Left lung (tissue), 14 donors: ENCODE results near the gene FGD2. TPM values are rescaled to one million over a fixed set of nuclear protein-coding genes. Genes with fewer than 3 reads are reported as not detected.

Experiments
- ATAC-seq: fragments of 200-7000 bp; cut with Tn5 transposase; one replicate; pipeline ENCODE4 v1.9.1; 2020; ENCODE audit warnings: moderate library complexity
- DNase-seq, 4 donors: peaks; one replicate each; pipeline ENCODE4 v3.0.0-alpha.2; 2013 to 2020
- H3K27ac ChIP-seq, 2 donors: fragments of 200-600 bp; sonication (generic) in 1 of 2; one replicate each; pipeline versions ENCODE4 v1.5.0 to v1.8.0; 2020 to 2021
- H3K27me3 ChIP-seq, 2 donors: fragments of 200-600 bp; sonication (generic) in 1 of 2; one replicate each; pipeline versions ENCODE4 v1.5.0 to v1.8.0; 2020 to 2021
- H3K36me3 ChIP-seq, 2 donors: fragments of 200-600 bp; sonication (generic) in 1 of 2; one replicate each; pipeline versions ENCODE4 v1.5.0 to v1.8.0; 2020 to 2021
- H3K4me1 ChIP-seq, 2 donors: fragments of 200-600 bp; one replicate each; pipeline ENCODE4 v1.8.0; 2021
- H3K4me3 ChIP-seq, 2 donors: fragments of 200-600 bp; sonication (generic) in 1 of 2; one replicate each; pipeline versions ENCODE4 v1.5.0 to v1.8.0; 2020 to 2021; ENCODE audit warnings: mild to moderate bottlenecking in 1 of 2
- H3K9me3 ChIP-seq, 2 donors: fragments of 200-600 bp; sonication (generic) in 1 of 2; one replicate each; pipeline versions ENCODE4 v1.5.0 to v1.8.0; 2020 to 2021
- CTCF ChIP-seq, 2 donors: fragments of 200-600 bp; sonication (generic) in 1 of 2; IDR thresholded peaks; one replicate each; pipeline versions ENCODE4 v1.5.0 to v1.8.0; 2021; ENCODE audit warnings: antibody characterized with exemption in 2 of 2
- intact Hi-C, 2 donors: fragments of 100-400 bp; cut with DNase I; formaldehyde crosslinking; loops; one replicate each; pipeline versions ENCODE4 v1.11.2 to v1.14.2; 2022
- long read RNA-seq, 12 donors: library from polyadenylated mRNA in 2 of 12; unstranded in 2 of 12; transcript quantifications; one replicate each; pipeline ENCODE4 v2.0.0 and lab custom pipeline, GENCODE V29; 2019 to 2026
- polyA plus RNA-seq, 6 donors: library from polyadenylated mRNA; unstranded; fragments of 120-200 nt; gene quantifications; one replicate each; pipeline ENCODE4 v1.2.1, GENCODE V29; 2013; ENCODE audit not compliant: insufficient read length in 6 of 6
- total RNA-seq, 2 donors: library from RNA; stranded (reverse); fragmentation: NEBNext Ultra II Directional; extraction: Animal tissue kit (Norgen Biotek cat#: 25700); gene quantifications; one replicate each; pipeline ENCODE4 v1.2.1, GENCODE V29; 2021
- donor health status: DM: no; HTN: yes; CAD: no.
- donor health status: DM: no; HTN: no; CAD: no.

Gene FGD2
- total RNA-seq, result 10 to 100 TPM; 24.7 to 60.3 TPM
- 1 to 10 TPM; 3.9 to 5.2 (median 4.5) TPM for polyA plus RNA-seq
- long read RNA-seq, donor 1, partial matches to known transcripts, result 0 of 2 reads
- long read RNA-seq, donor 1, other reads (novel, unspliced or antisense), result 0 of 2 reads
- long read RNA-seq, donor 2, result 0 reads
- long read RNA-seq, donor 3, partial matches to known transcripts, result 0 of 1 reads
- long read RNA-seq, donor 3, other reads (novel, unspliced or antisense), result 0 of 1 reads
- long read RNA-seq, donor 4, partial matches to known transcripts, result 1 of 7 reads
- long read RNA-seq, donor 4, other reads (novel, unspliced or antisense), result 2 of 7 reads
- long read RNA-seq, donor 5, result 0 reads
- long read RNA-seq, donor 6, result 0 reads
- long read RNA-seq, donor 7, result 0 reads
- long read RNA-seq, donor 8, result 0 reads
- long read RNA-seq, donor 9, result 0 reads
- long read RNA-seq, donor 10, transcript FGD2-203 (4 exons, 866 nt), result major isoform, 7 of 16 reads
- long read RNA-seq, donor 10, partial matches to known transcripts, result 0 of 16 reads
- long read RNA-seq, donor 10, other reads (novel, unspliced or antisense), result 4 of 16 reads
- long read RNA-seq, donor 11, partial matches to known transcripts, result 0 of 1 reads
- long read RNA-seq, donor 11, other reads (novel, unspliced or antisense), result 0 of 1 reads
- long read RNA-seq, donor 12, result 0 reads

GRCh38 chr6:37005061-37005810 is at the start of gene FGD2:
FGD2 (plus strand) TSS chr6:37005655; CDS start chr6:37005818, 163 bp downstream.
- intact Hi-C loops, result no loop called here
- Histone ChIP-seq H3K4me3 (peak within 1 kb of the TSS; percentile 17 to 55), H3K4me1 (peaks cover 0 to 9% of the 10 kb centered on the region in 2 donors), H3K27me3 (no peaks in the 10 kb centered on the region), H3K9me3 (no peaks in the 10 kb centered on the region), H3K36me3 (peaks cover 0 to 1% of the 10 kb centered on the region in 2 donors), H3K27ac (peak within 1 kb of the TSS; percentile 29 to 79)
- ATAC-seq (peak; percentile 36), DNase-seq (no peak)
- TF ChIP-seq CTCF (IDR thresholded peaks at IDR 0.05), result no peak

DNA sequence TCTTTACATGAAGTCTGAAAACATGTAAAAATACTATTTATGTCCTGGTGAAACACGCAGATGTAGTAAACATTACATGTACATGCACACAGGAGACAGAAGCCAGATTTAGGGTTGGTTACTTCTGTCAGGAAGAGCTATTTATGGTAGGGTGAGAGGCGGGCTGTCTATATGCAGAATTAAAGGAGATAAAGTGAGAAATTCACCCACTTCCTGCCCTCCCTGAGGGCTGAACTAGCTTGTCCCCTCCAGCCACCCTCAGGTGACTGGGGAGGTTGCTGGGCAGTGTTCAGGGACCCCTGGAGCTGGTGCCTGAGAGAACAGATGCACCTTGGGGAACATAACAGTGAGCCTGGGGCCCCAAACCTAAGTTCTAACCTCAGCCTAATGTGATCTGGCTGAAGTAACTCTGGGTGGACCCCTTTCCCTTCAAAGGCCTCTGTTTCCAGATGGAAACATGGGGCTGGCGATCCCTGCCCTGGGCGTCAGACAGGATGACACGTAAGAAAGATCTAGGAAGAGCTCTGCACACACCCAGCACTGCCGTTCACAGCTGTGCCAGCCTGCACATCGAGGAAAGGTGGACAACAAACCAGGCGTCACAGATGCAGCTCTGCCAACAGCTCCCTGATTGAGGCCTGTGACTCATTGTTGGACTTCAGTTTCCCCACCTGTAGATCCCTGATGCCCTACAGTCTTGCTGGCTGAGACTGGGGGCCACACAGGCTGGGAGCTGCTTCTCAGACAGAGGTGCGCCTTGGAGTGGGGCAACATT is 49.6 kb upstream of the FGD2 start:
- intact Hi-C loops, result no loop called here
- H3K27me3 ChIP-seq, result peaks cover 0 to 24% of the 10 kb centered on the region in 2 donors
- no peak overlapping the region for H3K27ac ChIP-seq
- no peaks in the 10 kb centered on the region for H3K36me3 ChIP-seq
- H3K4me3 ChIP-seq, result no peak overlapping the region
- TF ChIP-seq CTCF (IDR thresholded peaks at IDR 0.05), result no peak
- H3K9me3 ChIP-seq, result no peaks in the 10 kb centered on the region
- H3K4me1 ChIP-seq, result peaks cover 0 to 12% of the 10 kb centered on the region in 2 donors
- no peak for DNase-seq
- no peak for ATAC-seq

- intact Hi-C loops, result no loop called here
- ATAC-seq, result no peak
- no peak for TF ChIP-seq CTCF (IDR thresholded peaks at IDR 0.05)
- no peaks in the 10 kb centered on the region for H3K9me3 ChIP-seq
- DNase-seq, result no peak
- H3K36me3 ChIP-seq, result no peaks in the 10 kb centered on the region
- H3K27me3 ChIP-seq, result peaks cover 0 to 29% of the 10 kb centered on the region in 2 donors
- H3K4me1 ChIP-seq, result peaks cover 0 to 14% of the 10 kb centered on the region in 2 donors
- H3K4me3 ChIP-seq, result no peak overlapping the region
- no peak overlapping the region for H3K27ac ChIP-seq
Measured at GRCh38 chr6:36956446-36956820, 49.0 kb upstream of the FGD2 start.

GRCh38 chr6:36957773-36958271 is 47.6 kb upstream of the FGD2 start:
- H3K27ac ChIP-seq, result no peak overlapping the region
- TF ChIP-seq CTCF (IDR thresholded peaks at IDR 0.05), result no peak
- H3K27me3 ChIP-seq, result peaks cover 0 to 37% of the 10 kb centered on the region in 2 donors
- H3K9me3 ChIP-seq, result no peaks in the 10 kb centered on the region
- H3K4me3 ChIP-seq, result no peak overlapping the region
- DNase-seq, result no peak
- intact Hi-C loops, result no loop called here
- no peak for ATAC-seq
- H3K36me3 ChIP-seq, result no peaks in the 10 kb centered on the region
- H3K4me1 ChIP-seq, result peaks cover 0 to 14% of the 10 kb centered on the region in 2 donors
